SK-N-SH (cell line): ENCODE data around the gene MYO1H. TPM values are rescaled to one million over a fixed set of nuclear protein-coding genes. Genes with fewer than 3 reads are reported as not detected.
"Not testable (repeated sequence)": the region's sequence is repeated elsewhere in the genome, so short reads cannot be mapped to it uniquely, and the experiment has no call there.

ENCODE experiments used
- CTCF ChIA-PET: fragments of 300-600, 350-600 bp; formaldehyde crosslinking; extraction: SDS; loops from one replicate; lab custom pipeline; 2021; lab: Yijun Ruan, JAX
- POLR2A ChIA-PET: fragments of 350-600 bp; sonication (Branson Sonifier 250); formaldehyde crosslinking; extraction: SDS; loops from one replicate; lab custom pipeline; 2020; ENCODE audit warnings: antibody characterized with exemption, inconsistent platforms; lab: Yijun Ruan, JAX
- DNase-seq: peaks from one replicate; pipeline ENCODE4 v3.0.0; 2012
- H2AFZ ChIP-seq: fragments of 200-600 bp; sonication (generic); 2 replicates; pipeline ENCODE4 v1.8.1; 2016; ENCODE audit warnings: antibody characterized with exemption, mild to moderate bottlenecking, low read depth
- H3F3A ChIP-seq: fragments of 200-600 bp; sonication (generic); replicated peaks from 2 replicates; pipeline ENCODE3; 2016; ENCODE audit warnings: antibody characterized with exemption, mild to moderate bottlenecking; ENCODE audit not compliant: insufficient read depth
- H3K27ac ChIP-seq, 2 experiments: fragments of 200-500 bp in 1 of 2; fragments of 200-600 bp in 1 of 2; sonication (Bioruptor generic) in 1 of 2; sonication (generic), shearing (Covaris generic) in 1 of 2; 2 replicates each; pipeline versions ENCODE4 v1.5.1 to v1.6.1; 2014 to 2016; ENCODE audit warnings: low read depth in 2 of 2, inconsistent platforms in 1 of 2, low read length in 1 of 2, mild to moderate bottlenecking in 1 of 2, mixed read lengths in 1 of 2
- H3K27me3 ChIP-seq: fragments of 200-600 bp; sonication (generic), shearing (Covaris generic); 2 replicates; pipeline ENCODE4 v1.6.1; 2016; ENCODE audit warnings: mixed run types; ENCODE audit not compliant: insufficient read depth
- H3K36me3 ChIP-seq, 2 experiments: fragments of 200-500 bp in 1 of 2; fragments of 200-600 bp in 1 of 2; sonication (Bioruptor generic) in 1 of 2; sonication (generic) in 1 of 2; replicated peaks in 1 of 2; 2 replicates each; pipeline versions ENCODE3 to v1.5.1; 2014 to 2016; ENCODE audit warnings: low read length in 1 of 2, mild to moderate bottlenecking in 1 of 2; ENCODE audit not compliant: insufficient read depth in 2 of 2, control insufficient read depth in 1 of 2
- H3K4me1 ChIP-seq, 2 experiments: fragments of 200-500 bp in 1 of 2; fragments of 200-600 bp in 1 of 2; sonication (Bioruptor generic) in 1 of 2; sonication (generic), shearing (Covaris generic) in 1 of 2; 2 replicates each; pipeline versions ENCODE4 v1.5.1 to v1.6.1; 2014 to 2016; ENCODE audit warnings: low read depth in 1 of 2, low read length in 1 of 2, mixed run types in 1 of 2; ENCODE audit not compliant: insufficient read depth in 2 of 2, control insufficient read depth in 1 of 2
- H3K4me2 ChIP-seq: fragments of 200-600 bp; sonication (generic), shearing (Covaris generic); 2 replicates; pipeline ENCODE4 v1.6.1; 2017; ENCODE audit warnings: mixed run types
- H3K4me3 ChIP-seq, 2 experiments: fragments of 200-500 bp in 1 of 2; fragments of 200-600 bp in 1 of 2; sonication (Bioruptor generic) in 1 of 2; sonication (generic), shearing (Covaris generic) in 1 of 2; 2 replicates each; pipeline versions ENCODE4 v1.5.1 to v1.8.1; 2014 to 2016; ENCODE audit warnings: low read depth in 2 of 2, inconsistent platforms in 1 of 2, low read length in 1 of 2, mild to moderate bottlenecking in 1 of 2, mixed read lengths in 1 of 2, moderate library complexity in 1 of 2
- H3K79me2 ChIP-seq: fragments of 200-600 bp; sonication (generic); 2 replicates; pipeline ENCODE4 v1.8.1; 2017; ENCODE audit warnings: mild to moderate bottlenecking; ENCODE audit not compliant: insufficient read depth
- H3K9ac ChIP-seq: fragments of 200-600 bp; sonication (generic); 2 replicates; pipeline ENCODE4 v1.6.1; 2017; ENCODE audit warnings: mixed run types
- H3K9me2 ChIP-seq: fragments of 200-600 bp; sonication (generic); 2 replicates; pipeline ENCODE4 v1.6.1; 2017; ENCODE audit warnings: mixed run types
- H3K9me3 ChIP-seq: fragments of 200-600 bp; sonication (generic); 2 replicates; pipeline ENCODE4 v1.6.1; 2017; ENCODE audit warnings: mixed run types, mild to moderate bottlenecking, moderate library complexity
- H4K20me1 ChIP-seq: fragments of 200-600 bp; sonication (generic); 2 replicates; pipeline ENCODE4 v1.6.1; 2017; ENCODE audit warnings: mild to moderate bottlenecking, mixed run types; ENCODE audit not compliant: insufficient read depth
- EP300 ChIP-seq, 2 experiments: IDR thresholded peaks; 2 replicates each; pipeline versions ENCODE4 v1.4.0 to v1.6.1; 2012; ENCODE audit warnings: borderline replicate concordance in 1 of 2, low read depth in 1 of 2, low read length in 1 of 2
- FOXJ3 ChIP-seq: sonication (generic); formaldehyde crosslinking; IDR thresholded peaks from 2 replicates; pipeline ENCODE4 v1.5.1; 2020; ENCODE audit warnings: mild to moderate bottlenecking, missing genetic modification reagents
- FOXM1 ChIP-seq: IDR thresholded peaks from 2 replicates; pipeline ENCODE4 v1.4.0; 2012; ENCODE audit warnings: low read depth, mild to moderate bottlenecking
- MEF2A ChIP-seq: IDR thresholded peaks from 2 replicates; pipeline ENCODE4 v1.4.0; 2012; ENCODE audit warnings: low read depth, borderline replicate concordance
- MXI1 ChIP-seq: IDR thresholded peaks from 2 replicates; pipeline ENCODE4 v1.6.1; 2012; ENCODE audit warnings: mild to moderate bottlenecking, low read depth, low read length, improper control_type of control experiment
- NFIC ChIP-seq: IDR thresholded peaks from 2 replicates; pipeline ENCODE4 v1.4.0; 2012; ENCODE audit warnings: borderline replicate concordance
- SIN3A ChIP-seq: IDR thresholded peaks from 2 replicates; pipeline ENCODE4 v1.6.1; 2012; ENCODE audit warnings: low read depth, mild to moderate bottlenecking, low read length, moderate library complexity, borderline replicate concordance
- SMC3 ChIP-seq: IDR thresholded peaks from 2 replicates; pipeline ENCODE4 v1.6.1; 2012; ENCODE audit warnings: low read depth, low read length, improper control_type of control experiment
- TCF12 ChIP-seq: IDR thresholded peaks from 2 replicates; pipeline ENCODE4 v1.4.0; 2012
- YY1 ChIP-seq: IDR thresholded peaks from 2 replicates; pipeline ENCODE4 v1.4.0; 2012; ENCODE audit warnings: low read depth, mild to moderate bottlenecking
- WGBS: methylation state at CpG from one replicate; pipeline ENCODE4 v1.1.6; 2017; ENCODE audit warnings: low lambda C conversion rate; 5-methylcytosine and 5-hydroxymethylcytosine counted together
- polyA plus RNA-seq, 3 experiments: library from polyadenylated mRNA; depleted of rRNA; stranded (reverse); fragments of >200 nt; gene quantifications; 2 replicates each; pipeline ENCODE4 v1.2.3, GENCODE V29; 2012
- TF ChIP-seq, protein P1 (sequence below): fragments of 150-350 bp; IDR thresholded peaks from 2 replicates; pipeline ENCODE4 v1.6.1; 2016; ENCODE audit warnings: mild to moderate bottlenecking, low read depth, low read length

MYO1H gene
- polyA plus RNA-seq, 1 of the 3 experiments (the other 2 are of a cell fraction) = not detected

DNA sequence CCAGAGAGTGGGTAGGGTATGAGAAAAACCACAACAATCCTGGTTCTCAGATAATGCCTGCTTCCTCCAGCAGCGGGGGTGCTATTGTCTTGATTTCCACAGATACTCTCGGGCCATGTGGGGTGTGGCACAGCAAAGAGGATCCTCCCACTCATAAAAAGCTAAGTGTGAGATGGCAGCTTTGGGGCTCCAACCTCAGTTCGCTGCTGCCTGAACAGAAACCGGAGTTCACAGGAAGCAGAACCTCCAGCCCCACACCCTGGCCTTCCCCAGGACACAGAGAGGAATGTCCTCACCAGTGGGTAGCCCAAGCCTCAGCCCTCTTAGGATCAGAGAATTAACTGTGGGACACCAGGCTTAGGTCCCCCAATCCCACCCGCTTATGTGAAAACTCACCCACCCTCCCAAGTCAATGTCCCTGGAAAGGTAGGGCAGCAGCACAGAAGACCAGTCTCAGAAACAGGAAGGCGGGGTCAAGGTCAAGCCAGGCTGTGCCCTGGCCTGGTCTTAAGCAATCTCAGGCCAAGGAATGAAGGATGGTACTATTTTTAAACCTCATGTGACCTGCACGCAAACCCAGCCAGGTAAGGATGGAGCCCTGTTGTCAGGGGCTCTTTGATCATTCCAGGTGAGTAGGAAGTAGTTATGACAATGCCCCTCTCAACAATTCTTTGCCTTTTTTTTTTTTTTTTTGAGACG is 120.4 kb downstream of the MYO1H start:
- Histone ChIP-seq H3K4me1 (peaks cover 24 to 47% of the 10 kb centered on the region in 2 experiments), H3K9ac (no peak overlapping the region), H3K4me3 (no peak overlapping the region), H3K27me3 (no peaks in the 10 kb centered on the region), H2AFZ (no peak overlapping the region), H3K9me3 (no peaks in the 10 kb centered on the region), H3F3A (peaks cover 18% of the 10 kb centered on the region), H3K27ac (no peak overlapping the region), H3K79me2 (peaks cover 93% of the 10 kb centered on the region), H4K20me1 (peaks cover 39% of the 10 kb centered on the region), H3K9me2 (no peaks in the 10 kb centered on the region), H3K36me3 (peaks cover 12 to 73% of the 10 kb centered on the region in 2 experiments), H3K4me2 (no peak overlapping the region)
- 98% methylated on average over 7 of the region's 8 CpGs for WGBS
- TF ChIP-seq FOXM1 = no peak
- no peak for TF ChIP-seq MEF2A
- no peak for TF ChIP-seq SMC3
- no peak for TF ChIP-seq NFIC
- TF ChIP-seq, protein P1, sequence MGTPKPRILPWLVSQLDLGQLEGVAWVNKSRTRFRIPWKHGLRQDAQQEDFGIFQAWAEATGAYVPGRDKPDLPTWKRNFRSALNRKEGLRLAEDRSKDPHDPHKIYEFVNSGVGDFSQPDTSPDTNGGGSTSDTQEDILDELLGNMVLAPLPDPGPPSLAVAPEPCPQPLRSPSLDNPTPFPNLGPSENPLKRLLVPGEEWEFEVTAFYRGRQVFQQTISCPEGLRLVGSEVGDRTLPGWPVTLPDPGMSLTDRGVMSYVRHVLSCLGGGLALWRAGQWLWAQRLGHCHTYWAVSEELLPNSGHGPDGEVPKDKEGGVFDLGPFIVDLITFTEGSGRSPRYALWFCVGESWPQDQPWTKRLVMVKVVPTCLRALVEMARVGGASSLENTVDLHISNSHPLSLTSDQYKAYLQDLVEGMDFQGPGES = no peak
- TF ChIP-seq EP300 (IDR thresholded peaks at IDR 0.05; ENCODE audit: borderline replicate concordance in 1 of 2, low read depth in 1 of 2, low read length in 1 of 2) = no peak
- ChIA-PET CTCF (interaction anchor here (0.7 to 0.9 kb wide), 2 partner anchors 40 to 190 kb away, joined by 3 to 4 read pairs; no protein-coding TSS in a partner anchor), POLR2A (no interaction called here)
- DNase-seq = no peak

DNA sequence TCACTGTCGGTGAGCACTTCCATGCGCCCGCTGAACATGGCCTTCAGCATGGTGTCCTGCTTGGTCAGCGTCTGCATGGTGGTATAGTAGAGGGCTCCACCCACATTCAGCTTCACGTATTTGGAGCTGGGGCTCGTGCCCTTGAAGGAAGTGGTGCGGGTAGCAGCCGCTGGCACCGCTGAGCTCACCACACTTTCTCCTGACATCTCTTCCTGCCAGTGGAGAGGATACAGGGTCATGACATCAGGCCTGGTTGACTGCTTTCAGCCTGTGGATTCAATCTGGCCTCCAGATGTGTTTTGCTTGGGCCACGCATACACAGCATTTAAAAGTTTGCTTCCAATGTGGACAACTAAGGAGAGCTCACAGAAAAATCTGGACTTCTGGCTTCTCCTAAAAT is 121.8 kb downstream of the MYO1H start:
- no peaks in the 10 kb centered on the region for H3K9me2 ChIP-seq
- H3K4me1 ChIP-seq = peaks cover 13 to 33% of the 10 kb centered on the region in 2 experiments
- H3K4me3 ChIP-seq = no peak overlapping the region
- CTCF ChIA-PET = interaction anchor here (0.9 to 2.0 kb wide), 4 partner anchors 37 to 377 kb away, joined by 3 to 8 read pairs (median 4); partner anchors contain the start of gene ALKBH2
- H3K4me2 ChIP-seq = no peak overlapping the region
- H4K20me1 ChIP-seq = peaks cover 53% of the 10 kb centered on the region
- WGBS = 96% methylated on average over 6 of the region's 10 CpGs
- no peak for TF ChIP-seq FOXJ3 (CRISPR knock-in tag)
- TF ChIP-seq TCF12 = peak; percentile 49; the same call in 1 of the 2 replicates
- no peak overlapping the region for H2AFZ ChIP-seq
- no peak for DNase-seq
- H3K27ac ChIP-seq = no peak overlapping the region
- H3K9ac ChIP-seq = no peak overlapping the region
- peaks cover 12 to 76% of the 10 kb centered on the region in 2 experiments for H3K36me3 ChIP-seq
- no peaks in the 10 kb centered on the region for H3K27me3 ChIP-seq
- H3F3A ChIP-seq = peaks cover 5% of the 10 kb centered on the region
- H3K79me2 ChIP-seq = peaks cover 100% of the 10 kb centered on the region
- POLR2A ChIA-PET = no interaction called here
- H3K9me3 ChIP-seq = no peaks in the 10 kb centered on the region

DNA sequence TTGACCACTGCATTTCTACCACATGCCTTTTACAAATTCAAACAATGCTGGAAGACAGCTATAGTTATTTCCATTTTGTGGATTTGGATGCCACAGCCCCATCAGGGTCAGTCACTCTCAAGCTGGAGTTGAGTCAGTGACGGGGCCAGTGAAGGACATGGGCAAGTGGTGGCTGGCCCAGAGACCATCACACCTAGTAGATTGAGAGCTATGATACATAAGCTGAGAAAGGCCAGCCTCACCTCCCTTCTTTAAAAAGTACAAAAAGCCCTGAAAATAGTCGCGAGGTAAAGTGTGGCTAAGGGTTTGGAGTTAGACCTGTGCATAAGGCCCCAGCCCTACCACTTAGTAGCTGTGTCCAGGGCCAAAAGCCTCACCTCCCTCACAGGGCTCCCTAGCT is 125.3 kb downstream of the MYO1H start:
- Histone ChIP-seq H3K36me3 (peaks cover 9 to 50% of the 10 kb centered on the region in 2 experiments), H2AFZ (no peak overlapping the region), H3K9me2 (no peaks in the 10 kb centered on the region), H3K27ac (no peak overlapping the region), H4K20me1 (peaks cover 58% of the 10 kb centered on the region), H3K27me3 (no peaks in the 10 kb centered on the region), H3K4me2 (no peak overlapping the region), H3K9me3 (no peaks in the 10 kb centered on the region), H3K4me3 (no peak overlapping the region), H3F3A (no peaks in the 10 kb centered on the region), H3K4me1 (peaks cover 7 to 21% of the 10 kb centered on the region in 2 experiments; a peak in 2 of 4 replicates), H3K79me2 (peaks cover 98% of the 10 kb centered on the region), H3K9ac (no peak overlapping the region)
- ChIA-PET POLR2A (no interaction called here), CTCF (interaction anchor here (0.8 to 3.5 kb wide), 3 partner anchors 40 to 341 kb away, joined by 4 to 13 read pairs (median 12); no protein-coding TSS in a partner anchor)
- TF ChIP-seq MXI1 (no peak), NFIC (no peak), SIN3A (no peak), YY1 (no peak)
- no peak for DNase-seq
- 93% methylated on average over 3 of the region's 3 CpGs for WGBS

- DNase-seq, H3K4me2 ChIP-seq, H3K27me3 ChIP-seq, POLR2A ChIA-PET, H3K9ac ChIP-seq, H3K4me3 ChIP-seq, H3K27ac ChIP-seq, H3K9me2 ChIP-seq, H3K9me3 ChIP-seq, H3F3A ChIP-seq, H2AFZ ChIP-seq: not testable (repeated sequence)
- Histone ChIP-seq H4K20me1 (peaks cover 58% of the 10 kb centered on the region), H3K79me2 (peaks cover 98% of the 10 kb centered on the region), H3K4me1 (peaks cover 13 to 27% of the 10 kb centered on the region in 2 experiments; a peak in 3 of 4 replicates), H3K36me3 (peaks cover 9 to 45% of the 10 kb centered on the region in 2 experiments)
- WGBS = 92% methylated on average over 16 of the region's 16 CpGs
- CTCF ChIA-PET = interaction anchor here (3.2 to 3.5 kb wide), 2 partner anchors 41 to 46 kb away, joined by 12 to 13 read pairs; no protein-coding TSS in a partner anchor
These were observed 126.0 kb downstream of the MYO1H start for GRCh38 chr12:109473526-109474270.
